HEK293 (cell line): ENCODE data around the gene AKT2.

Source experiments
- CTCF ChIA-PET: fragments of 350-600 bp; formaldehyde crosslinking; extraction: SDS; loops from one replicate; lab custom pipeline; 2021; ENCODE audit warnings: antibody characterized with exemption; lab: Yijun Ruan, JAX
- POLR2A ChIA-PET: fragments of 300-600 bp; formaldehyde crosslinking; extraction: SDS; loops from one replicate; lab custom pipeline; 2020; ENCODE audit warnings: antibody characterized with exemption, inconsistent platforms; lab: Yijun Ruan, JAX
- H3K27ac ChIP-seq: fragments of 200-500 bp; sonication (Bioruptor generic); 2 replicates; pipeline ENCODE4 v1.5.1; 2014; ENCODE audit warnings: low read depth, low read length, control low read depth, inconsistent platforms; ENCODE audit errors: extremely low read depth
- H3K36me3 ChIP-seq, 2 experiments: fragments of 200-500 bp in 1 of 2; sonication (Bioruptor generic) in 1 of 2; 1 replicate in 1 of 2; 2 replicates in 1 of 2; pipeline ENCODE4 v1.5.1; 2014 to 2017; ENCODE audit warnings: inconsistent platforms in 2 of 2, low read length in 2 of 2; ENCODE audit not compliant: control insufficient read depth in 2 of 2, insufficient read depth in 1 of 2
- H3K4me1 ChIP-seq: fragments of 200-500 bp; sonication (Bioruptor generic); 2 replicates; pipeline ENCODE4 v1.5.1; 2014; ENCODE audit warnings: mild to moderate bottlenecking, low read length, inconsistent platforms; ENCODE audit not compliant: control insufficient read depth, insufficient read depth
- H3K4me3 ChIP-seq: 2 replicates; pipeline ENCODE4 v1.5.1; 2011; ENCODE audit warnings: low read depth, mild to moderate bottlenecking, control low read depth, low read length, moderate library complexity
- H3K9me3 ChIP-seq: fragments of 200-500 bp; sonication (Bioruptor generic); 2 replicates; pipeline ENCODE4 v1.5.1; 2014; ENCODE audit warnings: low read depth, low read length, inconsistent platforms; ENCODE audit not compliant: control insufficient read depth, insufficient read depth
- FEZF1 ChIP-seq: fragments of 450-650 bp; formaldehyde crosslinking; IDR thresholded peaks from 2 replicates; pipeline ENCODE4 v1.5.1; 2016; ENCODE audit warnings: missing biosample characterization, missing genetic modification characterization
- MYNN ChIP-seq: fragments of 450-650 bp; formaldehyde crosslinking; IDR thresholded peaks from 2 replicates; pipeline ENCODE4 v1.5.1; 2016; ENCODE audit warnings: missing biosample characterization, missing genetic modification characterization, borderline replicate concordance
- REPIN1 ChIP-seq: fragments of 450-650 bp; formaldehyde crosslinking; IDR thresholded peaks from 2 replicates; pipeline ENCODE4 v1.5.1; 2017; ENCODE audit warnings: missing biosample characterization, missing genetic modification characterization, low read depth
- ZFP37 ChIP-seq: fragments of 450-650 bp; formaldehyde crosslinking; IDR thresholded peaks from 2 replicates; pipeline ENCODE4 v1.5.1; 2016; ENCODE audit warnings: missing biosample characterization, missing genetic modification characterization
- ZFP69B ChIP-seq: fragments of 450-650 bp; formaldehyde crosslinking; IDR thresholded peaks from 2 replicates; pipeline ENCODE4 v1.5.1; 2016; ENCODE audit warnings: missing biosample characterization, missing genetic modification characterization
- ZNF138 ChIP-seq: fragments of 450-650 bp; formaldehyde crosslinking; IDR thresholded peaks from 2 replicates; pipeline ENCODE4 v1.5.1; 2016; ENCODE audit warnings: missing biosample characterization, missing genetic modification characterization, borderline replicate concordance
- ZNF146 ChIP-seq: fragments of 450-650 bp; formaldehyde crosslinking; IDR thresholded peaks from 2 replicates; pipeline ENCODE4 v1.5.1; 2016; ENCODE audit warnings: missing biosample characterization, missing genetic modification characterization
- ZNF266 ChIP-seq: fragments of 450-650 bp; formaldehyde crosslinking; IDR thresholded peaks from 2 replicates; pipeline ENCODE4 v1.5.1; 2016; ENCODE audit warnings: missing biosample characterization, missing genetic modification characterization, low read depth
- ZNF404 ChIP-seq: fragments of 450-650 bp; formaldehyde crosslinking; IDR thresholded peaks from 2 replicates; pipeline ENCODE4 v1.5.1; 2017; ENCODE audit warnings: missing biosample characterization, missing genetic modification characterization
- ZNF433 ChIP-seq: fragments of 450-650 bp; formaldehyde crosslinking; IDR thresholded peaks from 2 replicates; pipeline ENCODE4 v1.5.1; 2016; ENCODE audit warnings: missing biosample characterization, missing genetic modification characterization, low read depth
- ZNF548 ChIP-seq: fragments of 450-650 bp; formaldehyde crosslinking; IDR thresholded peaks from 2 replicates; pipeline ENCODE4 v1.5.1; 2016; ENCODE audit warnings: missing biosample characterization, missing genetic modification characterization
- ZNF596 ChIP-seq: fragments of 450-650 bp; IDR thresholded peaks from 2 replicates; pipeline ENCODE4 v1.5.0; 2018; ENCODE audit warnings: missing biosample characterization, mild to moderate bottlenecking, missing genetic modification characterization, moderate library complexity
- ZNF610 ChIP-seq: fragments of 450-650 bp; formaldehyde crosslinking; IDR thresholded peaks from 2 replicates; pipeline ENCODE4 v1.5.1; 2016; ENCODE audit warnings: missing biosample characterization, missing genetic modification characterization, borderline replicate concordance
- ZNF747 ChIP-seq: fragments of 450-650 bp; formaldehyde crosslinking; IDR thresholded peaks from 2 replicates; pipeline ENCODE4 v1.5.1; 2016; ENCODE audit warnings: missing biosample characterization, missing genetic modification characterization
- ZNF776 ChIP-seq: fragments of 450-650 bp; formaldehyde crosslinking; IDR thresholded peaks from 2 replicates; pipeline ENCODE4 v1.5.0; 2017; ENCODE audit warnings: missing biosample characterization, missing genetic modification characterization, borderline replicate concordance
- ZSCAN23 ChIP-seq: fragments of 450-650 bp; formaldehyde crosslinking; IDR thresholded peaks from 2 replicates; pipeline ENCODE4 v1.5.1; 2016; ENCODE audit warnings: missing biosample characterization, missing genetic modification characterization
- TF ChIP-seq, protein P1 (sequence below): fragments of 450-650 bp; formaldehyde crosslinking; IDR thresholded peaks from 2 replicates; pipeline ENCODE4 v1.5.1; 2016; ENCODE audit warnings: missing biosample characterization, missing genetic modification characterization
- TF ChIP-seq, protein P2 (sequence below): fragments of 450-650 bp; formaldehyde crosslinking; conservative IDR thresholded peaks from 2 replicates; pipeline ENCODE4 v1.5.1; 2016; ENCODE audit warnings: low read depth, missing biosample characterization, missing genetic modification characterization
- TF ChIP-seq, protein P3 (sequence below): fragments of 450-650 bp; formaldehyde crosslinking; conservative IDR thresholded peaks from 2 replicates; pipeline ENCODE4 v1.5.1; 2016; ENCODE audit warnings: low read depth, missing biosample characterization, missing genetic modification characterization
- TF ChIP-seq, protein P4 (sequence below): fragments of 450-650 bp; formaldehyde crosslinking; optimal IDR thresholded peaks from 2 replicates; pipeline ENCODE3; 2016; ENCODE audit warnings: missing biosample characterization, mild to moderate bottlenecking, missing genetic modification characterization
- TF ChIP-seq, protein P5 (sequence below): fragments of 450-650 bp; formaldehyde crosslinking; IDR thresholded peaks from 2 replicates; pipeline ENCODE4 v1.5.1; 2016; ENCODE audit warnings: missing biosample characterization, missing genetic modification characterization

Gene AKT2

DNA sequence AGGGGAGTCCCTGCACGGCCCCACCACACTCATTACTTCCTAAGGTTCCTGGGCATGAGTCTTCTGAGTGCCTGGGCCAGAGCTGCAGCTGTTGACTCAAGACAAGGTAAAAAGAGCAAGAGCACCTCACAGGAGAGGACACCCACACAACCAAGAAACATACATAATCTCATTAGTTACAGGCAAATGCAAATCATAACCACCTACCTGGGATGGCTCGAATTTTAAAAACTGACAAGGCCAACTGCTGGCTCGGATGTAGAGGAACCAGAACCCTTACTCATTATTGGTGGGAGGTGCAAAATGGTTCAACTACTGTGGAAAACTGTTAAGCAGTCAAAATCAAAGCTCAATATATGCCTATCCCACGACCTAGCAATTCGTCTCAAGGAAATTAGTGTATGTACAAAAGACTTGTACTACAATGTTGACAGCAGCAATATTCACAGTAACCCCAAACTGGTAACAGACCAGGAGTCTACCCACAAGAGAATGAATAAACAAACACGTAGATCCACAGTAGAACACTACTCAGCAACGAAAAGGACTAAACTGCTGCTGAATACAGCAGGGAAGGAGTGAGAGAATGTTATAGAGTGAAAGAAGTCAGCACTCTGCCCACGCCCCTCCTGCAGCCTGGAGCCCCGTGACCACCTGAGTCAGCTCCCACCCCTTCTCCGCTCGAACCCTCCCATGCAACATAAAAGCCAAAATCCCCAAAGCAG, 15.8 kb downstream of the AKT2 start:
- ChIA-PET POLR2A (interaction anchor here (0.5 to 1.7 kb wide), 3 partner anchors 9 to 435 kb away, joined by 3 to 5 read pairs (median 4); partner anchors contain the start of gene DYRK1B), CTCF (interaction anchor here (0.5 to 0.9 kb wide), 2 partner anchors 102 to 1179 kb away, joined by 3 to 5 read pairs; no protein-coding TSS in a partner anchor)
- H3K9me3 ChIP-seq, result no peaks in the 10 kb centered on the region
- H3K4me3 ChIP-seq, result no peak overlapping the region
- H3K4me1 ChIP-seq, result peaks cover 4% of the 10 kb centered on the region
- no peak overlapping the region for H3K27ac ChIP-seq
- TF ChIP-seq ZNF146, result peak; percentile 96
- no peak for TF ChIP-seq ZNF548 (tag by site-specific recombination)
- peaks cover 44 to 48% of the 10 kb centered on the region in 2 experiments for H3K36me3 ChIP-seq

DNA sequence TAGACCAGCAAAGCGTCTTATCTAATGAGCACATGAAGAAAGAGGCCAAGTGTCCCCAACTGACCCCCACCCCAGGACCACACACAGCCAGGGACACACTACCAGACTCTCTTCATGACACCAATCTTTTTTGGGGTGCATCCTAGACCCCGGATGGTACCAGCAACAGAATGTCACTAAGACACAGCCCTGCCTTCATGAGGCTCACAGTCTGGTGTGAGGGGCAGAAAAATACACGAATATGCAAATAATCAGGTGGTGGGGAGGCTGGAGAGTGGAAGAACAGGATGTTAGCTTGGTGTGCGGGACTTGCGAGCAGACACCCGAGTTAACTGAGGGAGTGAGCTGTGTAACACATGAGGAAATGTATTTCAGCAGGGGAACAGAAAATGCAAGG, 17.5 kb downstream of the AKT2 start:
- ChIA-PET CTCF (interaction anchor here (0.6 to 1.5 kb wide), 3 partner anchors 13 to 495 kb away, joined by 3 read pairs; no protein-coding TSS in a partner anchor), POLR2A (interaction anchor here (1.0 kb wide), 1 partner anchor 98 kb away, joined by 4 read pairs; no protein-coding TSS in a partner anchor)
- H3K4me1 ChIP-seq, result no peaks in the 10 kb centered on the region; the same call in 1 of the 2 replicates
- no peak for TF ChIP-seq REPIN1 (tag by site-specific recombination)
- TF ChIP-seq, protein P1, sequence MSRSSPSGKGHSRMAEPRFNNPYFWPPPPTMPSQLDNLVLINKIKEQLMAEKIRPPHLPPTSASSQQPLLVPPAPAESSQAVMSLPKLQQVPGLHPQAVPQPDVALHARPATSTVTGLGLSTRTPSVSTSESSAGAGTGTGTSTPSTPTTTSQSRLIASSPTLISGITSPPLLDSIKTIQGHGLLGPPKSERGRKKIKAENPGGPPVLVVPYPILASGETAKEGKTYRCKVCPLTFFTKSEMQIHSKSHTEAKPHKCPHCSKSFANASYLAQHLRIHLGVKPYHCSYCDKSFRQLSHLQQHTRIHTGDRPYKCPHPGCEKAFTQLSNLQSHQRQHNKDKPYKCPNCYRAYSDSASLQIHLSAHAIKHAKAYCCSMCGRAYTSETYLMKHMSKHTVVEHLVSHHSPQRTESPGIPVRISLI (tag by site-specific recombination), result no peak
- TF ChIP-seq ZNF138 (tag by site-specific recombination), result no peak
- TF ChIP-seq ZFP69B (tag by site-specific recombination), result no peak
- no peak for TF ChIP-seq FEZF1 (tag by site-specific recombination)
- TF ChIP-seq, protein P2, sequence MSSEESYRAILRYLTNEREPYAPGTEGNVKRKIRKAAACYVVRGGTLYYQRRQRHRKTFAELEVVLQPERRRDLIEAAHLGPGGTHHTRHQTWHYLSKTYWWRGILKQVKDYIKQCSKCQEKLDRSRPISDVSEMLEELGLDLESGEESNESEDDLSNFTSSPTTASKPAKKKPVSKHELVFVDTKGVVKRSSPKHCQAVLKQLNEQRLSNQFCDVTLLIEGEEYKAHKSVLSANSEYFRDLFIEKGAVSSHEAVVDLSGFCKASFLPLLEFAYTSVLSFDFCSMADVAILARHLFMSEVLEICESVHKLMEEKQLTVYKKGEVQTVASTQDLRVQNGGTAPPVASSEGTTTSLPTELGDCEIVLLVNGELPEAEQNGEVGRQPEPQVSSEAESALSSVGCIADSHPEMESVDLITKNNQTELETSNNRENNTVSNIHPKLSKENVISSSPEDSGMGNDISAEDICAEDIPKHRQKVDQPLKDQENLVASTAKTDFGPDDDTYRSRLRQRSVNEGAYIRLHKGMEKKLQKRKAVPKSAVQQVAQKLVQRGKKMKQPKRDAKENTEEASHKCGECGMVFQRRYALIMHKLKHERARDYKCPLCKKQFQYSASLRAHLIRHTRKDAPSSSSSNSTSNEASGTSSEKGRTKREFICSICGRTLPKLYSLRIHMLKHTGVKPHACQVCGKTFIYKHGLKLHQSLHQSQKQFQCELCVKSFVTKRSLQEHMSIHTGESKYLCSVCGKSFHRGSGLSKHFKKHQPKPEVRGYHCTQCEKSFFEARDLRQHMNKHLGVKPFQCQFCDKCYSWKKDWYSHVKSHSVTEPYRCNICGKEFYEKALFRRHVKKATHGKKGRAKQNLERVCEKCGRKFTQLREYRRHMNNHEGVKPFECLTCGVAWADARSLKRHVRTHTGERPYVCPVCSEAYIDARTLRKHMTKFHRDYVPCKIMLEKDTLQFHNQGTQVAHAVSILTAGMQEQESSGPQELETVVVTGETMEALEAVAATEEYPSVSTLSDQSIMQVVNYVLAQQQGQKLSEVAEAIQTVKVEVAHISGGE, result no peak
- TF ChIP-seq ZNF404, result no peak
- TF ChIP-seq ZNF747 (tag by site-specific recombination), result no peak
- TF ChIP-seq ZSCAN23 (tag by site-specific recombination), result no peak
- no peak for TF ChIP-seq ZNF433 (tag by site-specific recombination)
- TF ChIP-seq, protein P3, sequence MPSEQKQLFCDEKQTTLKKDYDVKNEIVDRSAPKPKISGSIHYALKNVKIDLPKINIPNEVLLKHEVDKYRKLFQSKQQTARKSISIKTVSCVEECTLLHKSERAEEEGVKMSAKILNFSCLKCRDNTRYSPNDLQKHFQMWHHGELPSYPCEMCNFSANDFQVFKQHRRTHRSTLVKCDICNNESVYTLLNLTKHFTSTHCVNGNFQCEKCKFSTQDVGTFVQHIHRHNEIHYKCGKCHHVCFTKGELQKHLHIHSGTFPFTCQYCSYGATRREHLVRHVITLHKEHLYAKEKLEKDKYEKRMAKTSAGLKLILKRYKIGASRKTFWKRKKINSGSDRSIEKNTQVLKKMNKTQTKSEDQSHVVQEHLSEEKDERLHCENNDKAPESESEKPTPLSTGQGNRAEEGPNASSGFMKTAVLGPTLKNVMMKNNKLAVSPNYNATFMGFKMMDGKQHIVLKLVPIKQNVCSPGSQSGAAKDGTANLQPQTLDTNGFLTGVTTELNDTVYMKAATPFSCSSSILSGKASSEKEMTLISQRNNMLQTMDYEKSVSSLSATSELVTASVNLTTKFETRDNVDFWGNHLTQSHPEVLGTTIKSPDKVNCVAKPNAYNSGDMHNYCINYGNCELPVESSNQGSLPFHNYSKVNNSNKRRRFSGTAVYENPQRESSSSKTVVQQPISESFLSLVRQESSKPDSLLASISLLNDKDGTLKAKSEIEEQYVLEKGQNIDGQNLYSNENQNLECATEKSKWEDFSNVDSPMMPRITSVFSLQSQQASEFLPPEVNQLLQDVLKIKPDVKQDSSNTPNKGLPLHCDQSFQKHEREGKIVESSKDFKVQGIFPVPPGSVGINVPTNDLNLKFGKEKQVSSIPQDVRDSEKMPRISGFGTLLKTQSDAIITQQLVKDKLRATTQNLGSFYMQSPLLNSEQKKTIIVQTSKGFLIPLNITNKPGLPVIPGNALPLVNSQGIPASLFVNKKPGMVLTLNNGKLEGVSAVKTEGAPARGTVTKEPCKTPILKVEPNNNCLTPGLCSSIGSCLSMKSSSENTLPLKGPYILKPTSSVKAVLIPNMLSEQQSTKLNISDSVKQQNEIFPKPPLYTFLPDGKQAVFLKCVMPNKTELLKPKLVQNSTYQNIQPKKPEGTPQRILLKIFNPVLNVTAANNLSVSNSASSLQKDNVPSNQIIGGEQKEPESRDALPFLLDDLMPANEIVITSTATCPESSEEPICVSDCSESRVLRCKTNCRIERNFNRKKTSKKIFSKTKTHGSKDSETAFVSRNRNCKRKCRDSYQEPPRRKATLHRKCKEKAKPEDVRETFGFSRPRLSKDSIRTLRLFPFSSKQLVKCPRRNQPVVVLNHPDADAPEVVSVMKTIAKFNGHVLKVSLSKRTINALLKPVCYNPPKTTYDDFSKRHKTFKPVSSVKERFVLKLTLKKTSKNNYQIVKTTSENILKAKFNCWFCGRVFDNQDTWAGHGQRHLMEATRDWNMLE (tag by site-specific recombination), result no peak
- TF ChIP-seq ZNF266 (tag by site-specific recombination), result no peak
- TF ChIP-seq ZNF610 (tag by site-specific recombination), result no peak
- TF ChIP-seq ZFP37 (tag by site-specific recombination), result no peak
- no peak for TF ChIP-seq ZNF596
- TF ChIP-seq, protein P4, sequence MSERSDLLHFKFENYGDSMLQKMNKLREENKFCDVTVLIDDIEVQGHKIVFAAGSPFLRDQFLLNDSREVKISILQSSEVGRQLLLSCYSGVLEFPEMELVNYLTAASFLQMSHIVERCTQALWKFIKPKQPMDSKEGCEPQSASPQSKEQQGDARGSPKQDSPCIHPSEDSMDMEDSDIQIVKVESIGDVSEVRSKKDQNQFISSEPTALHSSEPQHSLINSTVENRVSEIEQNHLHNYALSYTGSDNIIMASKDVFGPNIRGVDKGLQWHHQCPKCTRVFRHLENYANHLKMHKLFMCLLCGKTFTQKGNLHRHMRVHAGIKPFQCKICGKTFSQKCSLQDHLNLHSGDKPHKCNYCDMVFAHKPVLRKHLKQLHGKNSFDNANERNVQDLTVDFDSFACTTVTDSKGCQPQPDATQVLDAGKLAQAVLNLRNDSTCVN (tag by site-specific recombination), result no peak
- TF ChIP-seq ZNF776 (tag by site-specific recombination), result no peak
- no peak for TF ChIP-seq MYNN (tag by site-specific recombination)
- TF ChIP-seq, protein P5, sequence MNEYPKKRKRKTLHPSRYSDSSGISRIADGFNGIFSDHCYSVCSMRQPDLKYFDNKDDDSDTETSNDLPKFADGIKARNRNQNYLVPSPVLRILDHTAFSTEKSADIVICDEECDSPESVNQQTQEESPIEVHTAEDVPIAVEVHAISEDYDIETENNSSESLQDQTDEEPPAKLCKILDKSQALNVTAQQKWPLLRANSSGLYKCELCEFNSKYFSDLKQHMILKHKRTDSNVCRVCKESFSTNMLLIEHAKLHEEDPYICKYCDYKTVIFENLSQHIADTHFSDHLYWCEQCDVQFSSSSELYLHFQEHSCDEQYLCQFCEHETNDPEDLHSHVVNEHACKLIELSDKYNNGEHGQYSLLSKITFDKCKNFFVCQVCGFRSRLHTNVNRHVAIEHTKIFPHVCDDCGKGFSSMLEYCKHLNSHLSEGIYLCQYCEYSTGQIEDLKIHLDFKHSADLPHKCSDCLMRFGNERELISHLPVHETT (tag by site-specific recombination), result no peak
- no peaks in the 10 kb centered on the region for H3K9me3 ChIP-seq
- peaks cover 53 to 61% of the 10 kb centered on the region in 2 experiments for H3K36me3 ChIP-seq
- H3K4me3 ChIP-seq, result no peak overlapping the region
- no peak overlapping the region; the same call in 1 of the 2 replicates for H3K27ac ChIP-seq
